Activated naive CD4-positive, alpha-beta T cell treated with anti-CD3 and anti-CD28 coated beads for 36 hours (primary cell): ENCODE measurements around the gene LYAR. TPM values are rescaled to one million over a fixed set of nuclear protein-coding genes. Genes with fewer than 3 reads are reported as not detected.

ENCODE experiments used
- CTCF ChIA-PET: fragments of 350-600 bp; sonication (Branson Sonifier 250); formaldehyde crosslinking; loops from one replicate; lab custom pipeline; 2021; ENCODE audit warnings: antibody characterized with exemption; lab: Charles Lee
- DNase-seq: peaks from one replicate; pipeline ENCODE4 v3.0.0-alpha.2; 2020
- H3K27ac Mint-ChIP-seq: one replicate; pipeline ENCODE4 v1.8.0; 2021; ENCODE audit warnings: mild to moderate bottlenecking, mixed read lengths
- H3K27me3 Mint-ChIP-seq: one replicate; pipeline ENCODE4 v1.8.0; 2021; ENCODE audit warnings: low read depth, mixed read lengths
- H3K36me3 Mint-ChIP-seq: one replicate; pipeline ENCODE4 v1.8.0; 2021; ENCODE audit warnings: low read depth, mixed read lengths
- H3K4me1 Mint-ChIP-seq: one replicate; pipeline ENCODE4 v1.8.0; 2021; ENCODE audit warnings: low read depth, mixed read lengths
- H3K4me3 Mint-ChIP-seq: one replicate; pipeline ENCODE4 v1.8.0; 2021; ENCODE audit warnings: mild to moderate bottlenecking, moderate library complexity, mixed read lengths
- H3K9me3 Mint-ChIP-seq: one replicate; pipeline ENCODE4 v1.8.0; 2021; ENCODE audit warnings: mixed read lengths
- intact Hi-C: fragments of 100-400 bp; cut with micrococcal nuclease; formaldehyde crosslinking; loops from one replicate; pipeline ENCODE4 v1.15.1; 2023
- total RNA-seq, 2 experiments: library from RNA; stranded (reverse); gene quantifications; one replicate each; pipeline ENCODE4 v1.2.3, GENCODE V29; 2021

Gene LYAR
- total RNA-seq, 2 experiments from 2014 or later: 42.3 to 42.4 TPM

DNA sequence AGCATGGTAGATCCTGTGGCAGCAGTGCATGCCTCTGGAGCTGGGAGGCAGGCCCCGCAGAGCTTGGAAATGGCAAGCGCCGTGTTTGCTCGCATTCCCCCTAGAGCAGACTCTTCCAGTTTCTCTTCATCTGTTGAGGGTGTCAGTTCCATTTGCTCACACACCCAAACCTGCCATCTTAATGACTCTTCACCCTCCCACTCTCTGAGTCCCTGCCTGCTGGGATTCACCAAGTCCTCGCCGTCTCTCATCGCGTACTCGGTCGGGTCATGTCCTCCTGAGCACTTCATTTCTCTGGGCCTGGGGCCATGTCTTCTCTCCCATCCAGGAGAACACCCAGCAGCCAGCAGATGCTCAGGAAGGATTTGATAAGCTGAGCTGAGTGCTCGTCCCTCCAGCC is 17.0 kb upstream of the LYAR start:
- H3K27me3 Mint-ChIP-seq: no peaks in the 10 kb centered on the region
- no peak overlapping the region for H3K27ac Mint-ChIP-seq
- H3K4me3 Mint-ChIP-seq: no peak overlapping the region
- no peaks in the 10 kb centered on the region for H3K4me1 Mint-ChIP-seq
- no peaks in the 10 kb centered on the region for H3K9me3 Mint-ChIP-seq
- H3K36me3 Mint-ChIP-seq: peaks cover 9% of the 10 kb centered on the region
- CTCF ChIA-PET: no interaction called here
- no peak for DNase-seq
- intact Hi-C loops: no loop called here

DNA sequence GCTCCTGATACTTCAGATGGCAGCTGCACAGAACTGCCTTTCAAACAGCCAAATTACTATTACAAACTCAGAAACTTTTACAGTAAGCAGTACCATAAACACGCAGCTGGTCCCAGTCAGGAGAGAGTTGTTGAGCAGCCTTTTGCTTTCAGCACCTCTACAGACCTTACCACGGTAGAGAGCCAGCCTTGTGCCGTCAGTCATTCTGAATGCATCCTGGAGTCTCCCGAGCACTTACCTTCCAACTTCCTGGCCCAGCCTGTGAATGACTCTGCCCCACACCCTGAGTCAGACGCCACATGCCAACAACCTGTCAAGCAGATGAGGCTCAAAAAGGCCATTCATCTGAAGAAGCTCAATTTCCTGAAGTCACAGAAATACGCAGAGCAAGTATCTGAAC is 12.5 kb upstream of the LYAR start:
- intact Hi-C loops: no loop called here
- H3K4me1 Mint-ChIP-seq: no peaks in the 10 kb centered on the region
- H3K4me3 Mint-ChIP-seq: no peak overlapping the region
- DNase-seq: no peak
- H3K27ac Mint-ChIP-seq: no peak overlapping the region
- peaks cover 10% of the 10 kb centered on the region for H3K36me3 Mint-ChIP-seq
- CTCF ChIA-PET: interaction anchor here (0.6 kb wide), 1 partner anchor 52 kb away, joined by 3 read pairs; no protein-coding TSS in a partner anchor
- no peaks in the 10 kb centered on the region for H3K27me3 Mint-ChIP-seq
- H3K9me3 Mint-ChIP-seq: no peaks in the 10 kb centered on the region

DNA sequence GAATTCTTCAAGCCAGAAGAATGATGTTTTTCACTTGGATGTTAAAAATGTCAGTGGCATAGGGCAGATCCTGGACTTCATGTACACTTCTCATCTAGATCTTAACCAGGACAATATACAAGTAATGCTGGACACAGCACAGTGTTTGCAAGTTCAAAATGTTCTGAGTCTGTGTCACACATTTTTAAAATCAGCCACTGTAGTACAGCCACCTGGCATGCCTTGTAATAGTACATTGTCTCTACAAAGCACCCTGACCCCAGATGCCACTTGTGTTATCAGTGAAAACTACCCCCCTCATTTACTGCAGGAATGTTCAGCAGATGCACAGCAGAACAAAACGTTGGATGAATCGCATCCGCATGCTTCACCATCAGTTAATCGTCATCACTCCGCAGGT is 12.0 kb upstream of the LYAR start:
- CTCF ChIA-PET: interaction anchor here (0.6 kb wide), 1 partner anchor 52 kb away, joined by 3 read pairs; no protein-coding TSS in a partner anchor
- H3K36me3 Mint-ChIP-seq: peaks cover 10% of the 10 kb centered on the region
- no peaks in the 10 kb centered on the region for H3K9me3 Mint-ChIP-seq

DNA sequence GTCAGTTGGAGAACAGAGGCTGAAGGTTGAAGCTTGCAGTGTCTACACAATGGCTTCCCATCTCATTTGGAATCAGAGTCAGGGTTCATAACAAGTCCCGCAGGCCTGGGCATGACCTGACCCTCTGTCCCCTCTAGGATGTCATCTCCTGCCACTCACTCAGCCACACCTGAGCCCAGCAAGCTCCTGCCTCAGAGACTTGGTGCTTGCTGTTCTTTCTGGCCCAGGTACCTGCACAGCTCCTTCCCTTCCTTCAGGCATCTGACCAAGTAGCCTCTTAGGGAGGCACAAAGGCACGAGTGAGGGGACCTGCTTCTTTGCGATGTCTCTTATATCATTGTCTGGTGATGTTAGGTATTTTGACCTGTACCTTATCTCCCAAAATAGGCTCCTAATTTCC is 9.1 kb upstream of the LYAR start:
- Mint-ChIP-seq H3K4me1 (peaks cover 18% of the 10 kb centered on the region), H3K4me3 (no peak overlapping the region), H3K9me3 (peaks cover 4% of the 10 kb centered on the region), H3K27ac (no peak overlapping the region), H3K27me3 (no peaks in the 10 kb centered on the region), H3K36me3 (peaks cover 18% of the 10 kb centered on the region)
- intact Hi-C loops: no loop called here
- no peak for DNase-seq
- CTCF ChIA-PET: interaction anchor here (1.2 kb wide), 1 partner anchor 9 kb away, joined by 5 read pairs; no protein-coding TSS in a partner anchor

More for the DNA sequence above, 12.0 kb upstream of the LYAR start:
- Mint-ChIP-seq H3K4me1 (no peaks in the 10 kb centered on the region), H3K4me3 (no peak overlapping the region), H3K27ac (no peak overlapping the region), H3K27me3 (no peaks in the 10 kb centered on the region)
- intact Hi-C loops: no loop called here
- no peak for DNase-seq

DNA sequence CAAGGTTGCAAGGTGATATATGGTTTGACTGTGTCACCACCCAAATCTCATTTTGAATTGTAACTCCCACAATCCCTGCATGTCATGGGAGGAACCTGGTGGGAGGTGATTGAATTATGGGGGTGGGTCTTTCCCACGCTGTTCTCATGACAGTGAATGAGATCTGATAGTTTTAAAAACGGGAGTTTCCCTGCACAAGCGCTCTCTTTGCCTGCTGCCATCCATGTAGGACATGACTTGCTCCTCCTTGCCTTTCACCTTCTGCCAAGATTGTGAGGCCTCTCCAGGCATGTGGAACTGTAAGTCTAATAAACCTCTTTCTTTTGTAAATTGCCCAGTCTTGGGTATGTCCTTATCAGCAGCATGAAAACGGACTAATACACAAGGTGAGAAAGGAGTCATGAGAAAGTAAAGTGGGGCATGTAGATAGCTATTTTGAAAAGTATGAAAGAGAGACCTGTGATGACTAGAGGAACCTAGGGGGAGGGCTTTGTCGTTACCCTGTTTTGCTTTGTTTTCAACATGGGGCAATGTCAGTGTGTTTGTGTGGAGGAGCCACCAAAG is 6.4 kb upstream of the LYAR start:
- DNase-seq: no peak
- Mint-ChIP-seq H3K36me3 (peaks cover 11% of the 10 kb centered on the region), H3K9me3 (peaks cover 4% of the 10 kb centered on the region), H3K27ac (no peak overlapping the region), H3K4me3 (no peak overlapping the region), H3K27me3 (no peaks in the 10 kb centered on the region), H3K4me1 (peaks cover 33% of the 10 kb centered on the region)
- intact Hi-C loops: no loop called here
- CTCF ChIA-PET: no interaction called here

DNA sequence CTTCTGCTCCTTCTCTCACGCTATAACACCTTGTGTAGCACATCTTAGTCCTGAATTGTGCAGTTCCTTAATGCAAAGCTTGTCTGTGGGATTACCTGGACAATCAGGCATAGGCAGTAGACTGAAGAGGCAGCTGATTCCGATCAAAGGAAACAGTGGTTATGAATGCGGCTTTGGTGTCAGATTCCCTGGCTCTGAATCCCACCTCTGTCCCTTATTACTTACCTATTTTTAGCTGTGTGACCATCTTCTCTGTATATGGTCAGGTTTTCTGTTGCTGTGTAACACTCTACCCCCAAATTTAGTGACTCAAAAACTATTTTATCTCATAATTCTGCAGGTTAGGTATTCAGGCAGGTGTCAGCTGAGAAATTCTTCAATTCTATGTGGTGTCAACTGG is 3.3 kb upstream of the LYAR start:
- intact Hi-C loops: no loop called here
- CTCF ChIA-PET: no interaction called here
- peaks cover 48% of the 10 kb centered on the region for H3K4me1 Mint-ChIP-seq
- no peak overlapping the region for H3K27ac Mint-ChIP-seq
- peaks cover 11% of the 10 kb centered on the region for H3K36me3 Mint-ChIP-seq
- no peaks in the 10 kb centered on the region for H3K27me3 Mint-ChIP-seq
- DNase-seq: no peak
- H3K4me3 Mint-ChIP-seq: no peak overlapping the region
- H3K9me3 Mint-ChIP-seq: peaks cover 4% of the 10 kb centered on the region

DNA sequence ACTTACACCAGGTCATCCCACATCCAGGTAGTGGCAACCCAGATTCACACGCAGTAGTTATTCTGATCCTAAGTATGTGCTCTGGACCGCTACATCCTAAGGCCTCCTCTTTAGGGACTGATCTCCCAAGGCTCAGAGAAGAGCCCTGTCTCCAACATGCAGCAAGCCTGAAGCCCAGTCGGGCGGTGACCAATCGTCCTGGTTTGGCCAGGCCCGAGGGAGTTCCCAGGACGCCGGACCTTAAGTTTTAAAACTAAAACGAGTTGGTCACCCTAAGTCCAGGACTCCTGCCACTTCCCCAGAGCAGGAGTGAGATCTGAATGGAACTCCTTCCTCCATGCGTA is 385 bp downstream of the LYAR start:
- H3K36me3 Mint-ChIP-seq: peaks cover 24% of the 10 kb centered on the region

DNA sequence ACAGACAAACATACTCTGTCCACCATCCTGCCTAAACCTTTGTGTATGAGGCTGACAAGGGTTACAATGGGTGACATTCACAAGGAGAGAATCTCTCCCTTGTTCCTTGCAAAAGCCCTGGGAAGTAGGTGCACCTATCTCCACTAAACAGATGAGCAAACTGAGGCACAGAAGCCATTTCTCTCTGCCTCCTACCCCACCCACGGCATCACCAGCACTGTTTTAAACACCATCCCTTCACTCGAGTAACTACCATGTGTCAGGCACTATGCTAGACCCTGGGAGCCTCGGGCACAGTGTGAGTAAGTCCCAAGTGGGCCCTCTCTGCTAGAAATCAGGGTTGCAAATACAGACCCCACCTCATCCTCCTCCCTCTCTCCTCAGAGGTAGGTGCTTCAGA is 899 bp downstream of the LYAR start:
- CTCF ChIA-PET: no interaction called here
- Mint-ChIP-seq H3K4me3 (peak overlapping the region; percentile 95), H3K9me3 (no peaks in the 10 kb centered on the region), H3K27me3 (no peaks in the 10 kb centered on the region), H3K27ac (no peak overlapping the region), H3K36me3 (peaks cover 25% of the 10 kb centered on the region), H3K4me1 (peaks cover 49% of the 10 kb centered on the region)
- no peak for DNase-seq
- intact Hi-C loops: no loop called here

More for the DNA sequence above, 385 bp downstream of the LYAR start:
- Mint-ChIP-seq H3K27ac (peak overlapping the region; percentile 78), H3K4me1 (peaks cover 50% of the 10 kb centered on the region), H3K27me3 (no peaks in the 10 kb centered on the region), H3K9me3 (no peaks in the 10 kb centered on the region), H3K4me3 (peak overlapping the region; percentile 95)
- intact Hi-C loops: no loop called here
- no peak for DNase-seq
- CTCF ChIA-PET: no interaction called here

DNA sequence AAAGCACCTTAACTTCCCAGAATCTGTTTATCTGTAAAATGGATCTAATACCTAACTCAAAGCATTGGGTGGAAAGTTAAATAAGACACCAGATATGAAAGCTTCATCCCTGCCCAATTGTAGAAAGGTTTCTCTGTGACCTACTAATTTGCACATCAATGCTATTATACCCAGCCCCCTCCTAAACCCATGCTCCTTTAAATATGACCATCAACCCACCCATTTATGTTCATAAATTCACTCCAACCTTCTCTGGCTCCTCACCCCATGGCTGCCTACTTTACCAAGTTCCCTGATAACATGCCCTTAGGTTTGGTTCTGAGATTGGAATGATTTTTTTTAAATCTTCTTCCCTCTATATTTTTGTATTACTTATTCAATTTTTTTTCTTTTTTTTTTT is 1.9 kb downstream of the LYAR start:
- Mint-ChIP-seq H3K4me3 (peak overlapping the region; percentile 27), H3K9me3 (no peaks in the 10 kb centered on the region), H3K27ac (no peak overlapping the region), H3K36me3 (peaks cover 29% of the 10 kb centered on the region), H3K4me1 (peaks cover 46% of the 10 kb centered on the region), H3K27me3 (no peaks in the 10 kb centered on the region)
- intact Hi-C loops: no loop called here
- CTCF ChIA-PET: no interaction called here
- DNase-seq: no peak

DNA sequence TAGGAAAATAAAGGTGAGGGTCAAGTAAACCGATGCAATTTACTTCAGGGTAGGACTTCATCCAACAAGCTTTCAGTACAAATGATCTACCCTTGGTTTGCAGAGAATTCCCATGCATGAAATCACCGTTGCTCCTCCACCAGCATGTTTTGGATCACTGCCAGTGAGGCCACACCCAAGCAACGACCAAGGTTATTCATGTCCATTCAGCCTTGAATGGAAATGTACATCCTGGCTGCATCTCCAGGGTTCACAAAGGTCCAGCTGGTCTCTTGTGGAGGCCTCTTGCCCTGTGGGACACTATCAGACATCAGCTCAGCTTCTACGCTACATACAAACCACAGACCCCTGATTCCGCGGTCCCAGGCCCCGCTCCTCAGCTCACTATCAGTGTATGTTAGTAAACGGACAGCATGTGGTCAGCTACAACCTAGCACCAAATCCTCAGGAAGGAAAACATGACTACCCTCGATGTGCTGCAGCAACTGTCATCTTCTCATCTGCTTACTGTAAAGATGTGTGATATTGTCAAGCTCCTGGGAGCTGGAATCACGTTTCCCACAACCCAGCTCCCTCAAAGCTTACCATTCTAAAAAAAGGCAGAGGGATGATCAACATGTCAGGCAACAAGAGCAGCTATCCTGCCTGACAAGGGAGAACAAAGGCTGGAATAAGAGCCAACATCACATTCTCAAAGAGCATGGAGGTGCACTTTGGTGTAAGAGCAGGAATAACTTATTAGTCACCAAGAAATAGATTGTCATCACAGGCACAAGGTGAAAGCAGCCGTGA is 4.9 kb downstream of the LYAR start:
- peaks cover 28% of the 10 kb centered on the region for H3K4me1 Mint-ChIP-seq
- no peaks in the 10 kb centered on the region for H3K9me3 Mint-ChIP-seq
- H3K27me3 Mint-ChIP-seq: no peaks in the 10 kb centered on the region
- intact Hi-C loops: no loop called here
- no peak overlapping the region for H3K27ac Mint-ChIP-seq
- H3K4me3 Mint-ChIP-seq: no peak overlapping the region
- CTCF ChIA-PET: interaction anchor here (0.6 to 1.3 kb wide), 2 partner anchors 10 to 25 kb away, joined by 3 read pairs; no protein-coding TSS in a partner anchor
- no peak for DNase-seq
- H3K36me3 Mint-ChIP-seq: peaks cover 45% of the 10 kb centered on the region

DNA sequence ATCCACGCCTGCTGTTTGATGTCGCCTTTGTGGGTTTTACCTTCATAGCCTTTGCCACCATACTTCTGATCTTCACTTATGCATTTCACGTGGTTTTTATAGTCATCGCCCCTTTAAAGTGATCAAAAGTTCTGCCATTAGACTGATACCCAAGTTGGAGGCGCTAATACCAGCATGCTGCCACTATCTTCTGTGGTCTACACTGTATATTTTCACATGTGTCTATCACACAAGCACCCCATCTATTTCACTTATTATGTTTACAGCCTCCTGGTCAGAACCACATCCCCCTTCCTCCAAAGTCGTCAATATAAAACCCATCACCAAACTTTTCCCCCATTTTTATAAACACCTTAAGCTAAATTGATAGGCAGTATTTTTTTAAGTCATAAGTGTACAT is 8.2 kb downstream of the LYAR start:
- Mint-ChIP-seq H3K36me3 (peaks cover 44% of the 10 kb centered on the region), H3K27ac (no peak overlapping the region)
- intact Hi-C loops: no loop called here

DNA sequence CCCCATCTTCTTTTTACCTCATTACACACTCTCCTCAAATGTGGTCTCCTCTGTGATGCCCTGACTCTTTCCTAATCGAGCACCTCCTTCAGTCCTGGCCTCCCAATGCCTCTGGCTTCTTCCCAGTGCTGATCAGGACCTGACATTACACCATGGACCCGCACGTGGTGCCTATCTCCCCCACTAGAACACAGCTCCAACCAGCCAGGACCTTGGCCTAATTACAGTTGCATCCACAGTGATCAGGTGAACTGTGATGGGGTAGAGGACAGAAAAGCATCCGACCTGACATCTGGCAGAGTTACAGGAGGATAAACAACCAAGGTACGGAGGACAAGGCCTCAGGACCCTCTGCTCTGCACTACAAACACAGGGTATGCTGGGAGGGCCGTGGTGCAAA is 12.4 kb downstream of the LYAR start:
- Mint-ChIP-seq H3K27ac (no peak overlapping the region), H3K4me1 (no peaks in the 10 kb centered on the region), H3K9me3 (no peaks in the 10 kb centered on the region), H3K36me3 (peaks cover 34% of the 10 kb centered on the region), H3K4me3 (no peak overlapping the region), H3K27me3 (no peaks in the 10 kb centered on the region)
- intact Hi-C loops: no loop called here
- CTCF ChIA-PET: no interaction called here
- DNase-seq: no peak

More for the DNA sequence above, 8.2 kb downstream of the LYAR start:
- no peak for DNase-seq
- Mint-ChIP-seq H3K4me1 (peaks cover 7% of the 10 kb centered on the region), H3K9me3 (no peaks in the 10 kb centered on the region), H3K4me3 (no peak overlapping the region), H3K27me3 (no peaks in the 10 kb centered on the region)
- CTCF ChIA-PET: no interaction called here

DNA sequence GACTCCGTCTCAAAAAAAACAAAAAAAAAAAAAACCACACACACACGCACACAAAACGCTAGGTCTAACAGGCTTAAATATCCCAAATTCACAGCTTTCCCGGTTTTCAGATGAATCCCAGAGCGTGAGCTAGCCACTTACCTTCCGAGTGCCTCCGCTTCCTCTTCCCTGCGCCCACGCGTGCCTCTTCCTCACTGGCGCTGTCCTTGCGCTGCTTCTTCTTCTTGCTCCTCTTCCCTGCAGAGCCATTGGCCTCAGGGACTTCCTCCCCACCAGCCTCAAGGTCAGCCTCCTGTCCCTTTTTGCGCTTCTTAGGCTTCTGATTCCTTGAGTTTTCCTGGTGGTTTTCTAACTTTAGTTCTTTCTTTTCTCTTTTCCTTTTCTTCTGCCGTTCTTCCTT is 15.7 kb downstream of the LYAR start:
- Mint-ChIP-seq H3K9me3 (no peaks in the 10 kb centered on the region), H3K4me3 (no peak overlapping the region), H3K4me1 (no peaks in the 10 kb centered on the region), H3K36me3 (peaks cover 34% of the 10 kb centered on the region), H3K27me3 (no peaks in the 10 kb centered on the region), H3K27ac (no peak overlapping the region)
- CTCF ChIA-PET: no interaction called here
- intact Hi-C loops: no loop called here
- DNase-seq: no peak
